HepG2 (cell line): Measurements from ENCODE around the gene TXNRD2. TPM values are rescaled to one million over a fixed set of nuclear protein-coding genes. Genes with fewer than 3 reads are reported as not detected.
A peak's percentile ranks its signal among the peaks of the same experiment; 100 is the strongest.

ENCODE experiments used
- AGO1 ChIP-seq: fragments of 200-400 bp; formaldehyde crosslinking; IDR thresholded peaks from 2 replicates; pipeline ENCODE4 v1.6.1; 2017; ENCODE audit warnings: mild to moderate bottlenecking, low read depth, low read length, moderate library complexity; ENCODE audit not compliant: poor library complexity, severe bottlenecking
- GTF2F1 ChIP-seq: fragments of 150-350 bp; IDR thresholded peaks from 2 replicates; pipeline ENCODE4 v1.6.1; 2014; ENCODE audit warnings: low read length
- HNRNPL ChIP-seq: fragments of 200-400 bp; formaldehyde crosslinking; IDR thresholded peaks from 2 replicates; pipeline ENCODE4 v1.6.1; 2017; ENCODE audit warnings: mild to moderate bottlenecking, low read depth, low read length
- HNRNPLL ChIP-seq: fragments of 200-400 bp; formaldehyde crosslinking; IDR thresholded peaks from 2 replicates; pipeline ENCODE4 v1.6.1; 2017; ENCODE audit warnings: mild to moderate bottlenecking, low read depth, low read length; ENCODE audit not compliant: poor library complexity, severe bottlenecking
- KMT2A ChIP-seq: sonication (generic); formaldehyde crosslinking; IDR thresholded peaks from 2 replicates; pipeline ENCODE4 v1.4.0; 2020; ENCODE audit warnings: missing genetic modification reagents
- MED1 ChIP-seq: sonication (generic); formaldehyde crosslinking; IDR thresholded peaks from 2 replicates; pipeline ENCODE4 v1.4.0; 2020; ENCODE audit warnings: missing genetic modification reagents
- MEIS2 ChIP-seq: sonication (generic); formaldehyde crosslinking; IDR thresholded peaks from 2 replicates; pipeline ENCODE4 v1.9.0; 2021; ENCODE audit warnings: mild to moderate bottlenecking, missing genetic modification reagents
- NFIC ChIP-seq: IDR thresholded peaks from 2 replicates; pipeline ENCODE4 v1.6.1; 2012; ENCODE audit warnings: mild to moderate bottlenecking, low read length, inconsistent platforms
- SRY ChIP-seq: sonication (generic); formaldehyde crosslinking; IDR thresholded peaks from 2 replicates; pipeline ENCODE4 v1.8.0; 2022; ENCODE audit warnings: mild to moderate bottlenecking, missing genetic modification reagents
- XRCC5 ChIP-seq: fragments of 200-400 bp; formaldehyde crosslinking; optimal IDR thresholded peaks from 2 replicates; pipeline ENCODE3; 2017; ENCODE audit warnings: mild to moderate bottlenecking, low read length
- ZBTB38 ChIP-seq: sonication (generic); formaldehyde crosslinking; IDR thresholded peaks from 2 replicates; pipeline ENCODE4 v1.5.1; 2020; ENCODE audit warnings: mild to moderate bottlenecking, missing genetic modification reagents
- ZNF256 ChIP-seq: sonication (generic); formaldehyde crosslinking; conservative IDR thresholded peaks from 2 replicates; pipeline ENCODE4 v1.4.0; 2020; ENCODE audit warnings: missing genetic modification reagents
- ZNF326 ChIP-seq: sonication (generic); formaldehyde crosslinking; IDR thresholded peaks from 2 replicates; pipeline ENCODE4 v1.4.0; 2020; ENCODE audit warnings: missing genetic modification reagents, borderline replicate concordance
- polyA plus RNA-seq, 8 experiments: library from polyadenylated mRNA; depleted of rRNA in 3 of 8; stranded (reverse) in 7 of 8; unstranded in 1 of 8; fragments of >200 nt; fragmentation: Illumina TruSeq in 4 of 8; extraction: Trizol in 4 of 8; gene quantifications; 2 replicates each; pipeline versions ENCODE4 v1.2.1 to v1.2.3, GENCODE V29; 2011 to 2016; ENCODE audit warnings: low read depth in 4 of 8, missing spikeins in 1 of 8, mixed read lengths in 1 of 8; ENCODE audit not compliant: insufficient read depth in 1 of 8
- total RNA-seq, 5 experiments: library from RNA; depleted of rRNA; stranded (reverse); fragments of >200 nt; fragmentation: Illumina TruSeq; extraction: Trizol; gene quantifications; 2 replicates each; pipeline ENCODE4 v1.2.3, GENCODE V29; 2016; ENCODE audit warnings: low read depth in 1 of 5
- TF ChIP-seq, protein P1 (sequence below): IDR thresholded peaks from 2 replicates; pipeline ENCODE4 v1.6.1; 2016; ENCODE audit warnings: control low read depth
- TF ChIP-seq, protein P2 (sequence below): sonication (generic); formaldehyde crosslinking; IDR thresholded peaks from 2 replicates; pipeline ENCODE4 v1.9.0; 2022; ENCODE audit warnings: missing genetic modification reagents, mild to moderate bottlenecking, borderline replicate concordance
- TF ChIP-seq, protein P3 (sequence below): IDR thresholded peaks from 2 replicates; pipeline ENCODE4 v1.6.1; 2016
- TF ChIP-seq, protein P4 (sequence below): sonication (generic); formaldehyde crosslinking; IDR thresholded peaks from 2 replicates; pipeline ENCODE4 v1.5.0; 2020; ENCODE audit warnings: mild to moderate bottlenecking, low read depth, missing genetic modification reagents, borderline replicate concordance
- TF ChIP-seq, protein P5 (sequence below): IDR thresholded peaks from 2 replicates; pipeline ENCODE4 v1.6.1; 2016; ENCODE audit warnings: low read depth, missing genetic modification reagents, missing compliant biosample characterization

Gene TXNRD2
- total and polyA plus RNA-seq, 2 of the 13 experiments (the other 11 are each of a cell fraction or from before 2014, with no cell fraction given): 17.5 to 18.6 TPM

DNA sequence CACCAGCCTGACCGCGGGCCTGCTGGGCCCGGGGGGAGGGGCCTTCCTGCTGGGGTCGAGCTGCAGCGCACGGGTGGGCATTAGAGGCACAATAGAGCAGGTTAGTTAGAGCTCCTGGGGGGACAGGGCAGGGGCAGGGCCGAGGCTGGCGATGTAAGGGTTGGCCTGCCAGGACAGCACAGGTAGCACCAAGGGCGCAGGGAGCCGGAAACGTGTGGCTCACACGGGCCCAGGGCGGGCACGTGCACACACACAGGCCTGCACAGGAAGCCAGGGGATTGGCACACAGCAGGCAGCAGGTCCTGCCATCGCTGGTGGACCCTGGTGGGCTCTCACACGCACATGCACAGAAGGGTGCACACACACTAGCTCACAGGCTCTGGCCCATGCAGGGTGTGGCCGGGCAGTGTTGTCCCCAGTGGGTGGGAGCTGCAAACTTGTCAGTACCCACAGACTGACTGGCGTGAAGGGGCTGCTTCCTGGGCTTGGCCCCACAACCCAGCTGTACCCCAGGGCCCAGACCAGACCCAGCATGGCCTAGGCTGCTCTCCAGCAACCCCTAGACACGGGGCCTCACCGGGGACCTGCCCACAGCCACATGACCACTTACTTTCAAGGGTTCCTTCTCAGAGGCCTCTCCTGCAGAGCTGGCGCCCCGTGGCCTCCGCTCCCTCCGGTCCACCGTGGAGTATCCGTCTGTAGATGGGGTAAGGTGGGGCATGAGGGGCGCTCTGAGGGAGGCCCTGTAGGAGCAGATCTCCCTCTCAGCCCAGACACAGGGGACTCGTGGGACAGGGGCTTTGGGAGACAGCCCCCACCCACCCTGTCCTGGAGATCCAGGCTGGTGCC, 29.9 kb upstream of the TXNRD2 start (continued):
- peak; percentile 55; the same call in 1 of the 2 replicates for TF ChIP-seq ZNF326 (CRISPR knock-in tag)
- no peak for TF ChIP-seq MED1 (CRISPR knock-in tag)
- TF ChIP-seq HNRNPLL: peak; percentile 19
- peak; percentile 80; the same call in 1 of the 2 replicates for TF ChIP-seq SRY (CRISPR knock-in tag)
- TF ChIP-seq NFIC: no peak
- TF ChIP-seq, protein P1, sequence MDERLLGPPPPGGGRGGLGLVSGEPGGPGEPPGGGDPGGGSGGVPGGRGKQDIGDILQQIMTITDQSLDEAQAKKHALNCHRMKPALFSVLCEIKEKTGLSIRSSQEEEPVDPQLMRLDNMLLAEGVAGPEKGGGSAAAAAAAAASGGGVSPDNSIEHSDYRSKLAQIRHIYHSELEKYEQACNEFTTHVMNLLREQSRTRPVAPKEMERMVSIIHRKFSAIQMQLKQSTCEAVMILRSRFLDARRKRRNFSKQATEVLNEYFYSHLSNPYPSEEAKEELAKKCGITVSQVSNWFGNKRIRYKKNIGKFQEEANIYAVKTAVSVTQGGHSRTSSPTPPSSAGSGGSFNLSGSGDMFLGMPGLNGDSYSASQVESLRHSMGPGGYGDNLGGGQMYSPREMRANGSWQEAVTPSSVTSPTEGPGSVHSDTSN (CRISPR knock-in tag): no peak
- no peak for TF ChIP-seq XRCC5
- TF ChIP-seq ZBTB38 (CRISPR knock-in tag): peak; percentile 88
- TF ChIP-seq, protein P2, sequence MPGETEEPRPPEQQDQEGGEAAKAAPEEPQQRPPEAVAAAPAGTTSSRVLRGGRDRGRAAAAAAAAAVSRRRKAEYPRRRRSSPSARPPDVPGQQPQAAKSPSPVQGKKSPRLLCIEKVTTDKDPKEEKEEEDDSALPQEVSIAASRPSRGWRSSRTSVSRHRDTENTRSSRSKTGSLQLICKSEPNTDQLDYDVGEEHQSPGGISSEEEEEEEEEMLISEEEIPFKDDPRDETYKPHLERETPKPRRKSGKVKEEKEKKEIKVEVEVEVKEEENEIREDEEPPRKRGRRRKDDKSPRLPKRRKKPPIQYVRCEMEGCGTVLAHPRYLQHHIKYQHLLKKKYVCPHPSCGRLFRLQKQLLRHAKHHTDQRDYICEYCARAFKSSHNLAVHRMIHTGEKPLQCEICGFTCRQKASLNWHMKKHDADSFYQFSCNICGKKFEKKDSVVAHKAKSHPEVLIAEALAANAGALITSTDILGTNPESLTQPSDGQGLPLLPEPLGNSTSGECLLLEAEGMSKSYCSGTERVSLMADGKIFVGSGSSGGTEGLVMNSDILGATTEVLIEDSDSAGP (CRISPR knock-in tag): peak; percentile 9; the same call in 1 of the 2 replicates
- TF ChIP-seq, protein P3, sequence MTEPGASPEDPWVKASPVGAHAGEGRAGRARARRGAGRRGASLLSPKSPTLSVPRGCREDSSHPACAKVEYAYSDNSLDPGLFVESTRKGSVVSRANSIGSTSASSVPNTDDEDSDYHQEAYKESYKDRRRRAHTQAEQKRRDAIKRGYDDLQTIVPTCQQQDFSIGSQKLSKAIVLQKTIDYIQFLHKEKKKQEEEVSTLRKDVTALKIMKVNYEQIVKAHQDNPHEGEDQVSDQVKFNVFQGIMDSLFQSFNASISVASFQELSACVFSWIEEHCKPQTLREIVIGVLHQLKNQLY (CRISPR knock-in tag): no peak
- TF ChIP-seq GTF2F1: no peak
- TF ChIP-seq ZNF256: no peak
- no peak for TF ChIP-seq MEIS2
- no peak for TF ChIP-seq KMT2A (CRISPR knock-in tag)
- TF ChIP-seq HNRNPL: peak; percentile 78; the same call in 1 of the 2 replicates
- peak; percentile 66 for TF ChIP-seq AGO1
- TF ChIP-seq, protein P4, sequence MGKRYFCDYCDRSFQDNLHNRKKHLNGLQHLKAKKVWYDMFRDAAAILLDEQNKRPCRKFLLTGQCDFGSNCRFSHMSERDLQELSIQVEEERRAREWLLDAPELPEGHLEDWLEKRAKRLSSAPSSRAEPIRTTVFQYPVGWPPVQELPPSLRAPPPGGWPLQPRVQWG (CRISPR knock-in tag): 0 out of 2 replicates have a peak, but pooled peaks have one; percentile 77
- TF ChIP-seq, protein P5, sequence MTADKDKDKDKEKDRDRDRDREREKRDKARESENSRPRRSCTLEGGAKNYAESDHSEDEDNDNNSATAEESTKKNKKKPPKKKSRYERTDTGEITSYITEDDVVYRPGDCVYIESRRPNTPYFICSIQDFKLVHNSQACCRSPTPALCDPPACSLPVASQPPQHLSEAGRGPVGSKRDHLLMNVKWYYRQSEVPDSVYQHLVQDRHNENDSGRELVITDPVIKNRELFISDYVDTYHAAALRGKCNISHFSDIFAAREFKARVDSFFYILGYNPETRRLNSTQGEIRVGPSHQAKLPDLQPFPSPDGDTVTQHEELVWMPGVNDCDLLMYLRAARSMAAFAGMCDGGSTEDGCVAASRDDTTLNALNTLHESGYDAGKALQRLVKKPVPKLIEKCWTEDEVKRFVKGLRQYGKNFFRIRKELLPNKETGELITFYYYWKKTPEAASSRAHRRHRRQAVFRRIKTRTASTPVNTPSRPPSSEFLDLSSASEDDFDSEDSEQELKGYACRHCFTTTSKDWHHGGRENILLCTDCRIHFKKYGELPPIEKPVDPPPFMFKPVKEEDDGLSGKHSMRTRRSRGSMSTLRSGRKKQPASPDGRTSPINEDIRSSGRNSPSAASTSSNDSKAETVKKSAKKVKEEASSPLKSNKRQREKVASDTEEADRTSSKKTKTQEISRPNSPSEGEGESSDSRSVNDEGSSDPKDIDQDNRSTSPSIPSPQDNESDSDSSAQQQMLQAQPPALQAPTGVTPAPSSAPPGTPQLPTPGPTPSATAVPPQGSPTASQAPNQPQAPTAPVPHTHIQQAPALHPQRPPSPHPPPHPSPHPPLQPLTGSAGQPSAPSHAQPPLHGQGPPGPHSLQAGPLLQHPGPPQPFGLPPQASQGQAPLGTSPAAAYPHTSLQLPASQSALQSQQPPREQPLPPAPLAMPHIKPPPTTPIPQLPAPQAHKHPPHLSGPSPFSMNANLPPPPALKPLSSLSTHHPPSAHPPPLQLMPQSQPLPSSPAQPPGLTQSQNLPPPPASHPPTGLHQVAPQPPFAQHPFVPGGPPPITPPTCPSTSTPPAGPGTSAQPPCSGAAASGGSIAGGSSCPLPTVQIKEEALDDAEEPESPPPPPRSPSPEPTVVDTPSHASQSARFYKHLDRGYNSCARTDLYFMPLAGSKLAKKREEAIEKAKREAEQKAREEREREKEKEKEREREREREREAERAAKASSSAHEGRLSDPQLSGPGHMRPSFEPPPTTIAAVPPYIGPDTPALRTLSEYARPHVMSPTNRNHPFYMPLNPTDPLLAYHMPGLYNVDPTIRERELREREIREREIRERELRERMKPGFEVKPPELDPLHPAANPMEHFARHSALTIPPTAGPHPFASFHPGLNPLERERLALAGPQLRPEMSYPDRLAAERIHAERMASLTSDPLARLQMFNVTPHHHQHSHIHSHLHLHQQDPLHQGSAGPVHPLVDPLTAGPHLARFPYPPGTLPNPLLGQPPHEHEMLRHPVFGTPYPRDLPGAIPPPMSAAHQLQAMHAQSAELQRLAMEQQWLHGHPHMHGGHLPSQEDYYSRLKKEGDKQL (CRISPR knock-in tag): 0 out of 2 replicates have a peak, but pooled peaks have one; percentile 3
